ENCODE measurements around the gene LSM6.
A peak's percentile ranks its signal among the peaks of the same experiment; 100 is the strongest.

Gene LSM6

GRCh38 chr4:146175541-146176453 lies at the start of gene LSM6:
TSS of gene LSM6 (plus strand) at chr4:146175718. CDS start at chr4:146182922, 7,204 bp downstream.
- DNase-seq: peak; percentile 65 to 91

- DNase-seq: no peak
Observed at GRCh38 chr4:146132445-146132844, 43.1 kb upstream of the LSM6 start.

- no peak for DNase-seq
Observed at GRCh38 chr4:146134761-146135445, 40.6 kb upstream of the LSM6 start.

- peak in 1 of 2 experiments; percentile 24 for DNase-seq
Observed at GRCh38 chr4:146135941-146136340, 39.6 kb upstream of the LSM6 start.

- no peak for DNase-seq
Observed at GRCh38 chr4:146142768-146143167, 32.8 kb upstream of the LSM6 start.

- no peak for DNase-seq
Observed at GRCh38 chr4:146143888-146144287, 31.6 kb upstream of the LSM6 start.

- DNase-seq: no peak
Observed at GRCh38 chr4:146146918-146147317, 28.6 kb upstream of the LSM6 start.

GRCh38 chr4:146148021-146148420 lies 27.5 kb upstream of the LSM6 start:
- DNase-seq: no peak

- DNase-seq: peak in 1 of 2 experiments; percentile 41
Observed at GRCh38 chr4:146154057-146154456, 21.5 kb upstream of the LSM6 start.

GRCh38 chr4:146155152-146155724 lies 20.3 kb upstream of the LSM6 start:
- DNase-seq: peak in 1 of 2 experiments; percentile 24

GRCh38 chr4:146158036-146158745 lies 17.3 kb upstream of the LSM6 start:
- DNase-seq: no peak

- no peak for DNase-seq
Observed at GRCh38 chr4:146159384-146160058, 16.0 kb upstream of the LSM6 start.

- no peak for DNase-seq
Observed at GRCh38 chr4:146161243-146161642, 14.3 kb upstream of the LSM6 start.

GRCh38 chr4:146165221-146165620 lies 10.3 kb upstream of the LSM6 start:
- DNase-seq: no peak

- no peak for DNase-seq
Observed at GRCh38 chr4:146165840-146166239, 9.7 kb upstream of the LSM6 start.

GRCh38 chr4:146170149-146170548 lies 5.4 kb upstream of the LSM6 start:
- DNase-seq: no peak

GRCh38 chr4:146176891-146177290 lies 1.4 kb downstream of the LSM6 start:
- DNase-seq: no peak

- DNase-seq: no peak
Observed at GRCh38 chr4:146178126-146178525, 2.6 kb downstream of the LSM6 start.

- DNase-seq: no peak
Observed at GRCh38 chr4:146179784-146180370, 4.4 kb downstream of the LSM6 start.

GRCh38 chr4:146182443-146182842 lies 6.9 kb downstream of the LSM6 start:
- DNase-seq: peak; percentile 71 to 73

GRCh38 chr4:146183209-146183608 lies 7.7 kb downstream of the LSM6 start:
- DNase-seq: no peak

GRCh38 chr4:146186041-146186440 lies 10.5 kb downstream of the LSM6 start:
- no peak for DNase-seq

Data from NCI-H526 (cell line).